CD14-positive monocyte (primary cell): Measurements from ENCODE around the gene MINK1. TPM values are rescaled to one million over a fixed set of nuclear protein-coding genes. Genes with fewer than 3 reads are reported as not detected.

Experiments used
- DNase-seq, 3 donors: peaks; one replicate each; pipeline ENCODE4 v3.0.0-alpha.2; 2011 to 2022
- H2AFZ ChIP-seq: 2 replicates; pipeline ENCODE4 v1.6.0; 2012; ENCODE audit warnings: mild to moderate bottlenecking, low read depth, low read length, inconsistent platforms; ENCODE audit not compliant: insufficient read depth, poor library complexity, severe bottlenecking
- H3K27ac ChIP-seq, 2 donors: 1 replicate in 1 of 2; 2 replicates in 1 of 2; pipeline ENCODE4 v1.5.1; 2012 to 2013; ENCODE audit warnings: low read length in 2 of 2, control low read depth in 1 of 2, inconsistent platforms in 1 of 2, low read depth in 1 of 2, mild to moderate bottlenecking in 1 of 2
- H3K27me3 ChIP-seq, 2 donors: one replicate each; pipeline versions ENCODE4 v1.6.0 to v1.6.1; 2011 to 2013; ENCODE audit warnings: low read length in 2 of 2; ENCODE audit not compliant: control insufficient read depth in 2 of 2, insufficient read depth in 2 of 2
- H3K36me3 ChIP-seq, 2 donors: replicated peaks in 1 of 2; 1 replicate in 1 of 2; 2 replicates in 1 of 2; pipeline versions ENCODE4 v1.5.1 to v1.6.1; 2012 to 2013; ENCODE audit warnings: low read length in 2 of 2, control low read depth in 1 of 2, inconsistent platforms in 1 of 2, mild to moderate bottlenecking in 1 of 2; ENCODE audit not compliant: insufficient read depth in 2 of 2, control insufficient read depth in 1 of 2
- H3K4me1 ChIP-seq, 2 donors: 1 replicate in 1 of 2; 2 replicates in 1 of 2; pipeline versions ENCODE4 v1.5.1 to v1.6.1; 2012 to 2013; ENCODE audit warnings: low read length in 2 of 2, control low read depth in 1 of 2, inconsistent platforms in 1 of 2, mild to moderate bottlenecking in 1 of 2, moderate library complexity in 1 of 2; ENCODE audit not compliant: insufficient read depth in 2 of 2, control insufficient read depth in 1 of 2
- H3K4me2 ChIP-seq: replicated peaks from 2 replicates; pipeline ENCODE3; 2012; ENCODE audit warnings: low read length, moderate library complexity, mild to moderate bottlenecking; ENCODE audit not compliant: poor library complexity, severe bottlenecking; ENCODE audit errors: extremely low read depth
- H3K4me3 ChIP-seq, 3 experiments: fragments of 200-600 bp in 1 of 3; sonication (generic) in 1 of 3; replicated peaks in 1 of 3; 1 replicate in 2 of 3; 2 replicates in 1 of 3; pipeline ENCODE4 v1.5.1; 2011 to 2013; ENCODE audit warnings: low read length in 3 of 3, mild to moderate bottlenecking in 3 of 3, control low read depth in 2 of 3, low read depth in 2 of 3, inconsistent platforms in 1 of 3, moderate library complexity in 1 of 3
- H3K79me2 ChIP-seq: 2 replicates; pipeline ENCODE4 v1.6.0; 2012; ENCODE audit warnings: mild to moderate bottlenecking, control low read depth, inconsistent platforms, low read length, moderate library complexity; ENCODE audit not compliant: insufficient read depth
- H3K9ac ChIP-seq: 2 replicates; pipeline ENCODE4 v1.6.0; 2017; ENCODE audit warnings: low read length, mild to moderate bottlenecking; ENCODE audit not compliant: insufficient read depth, poor library complexity, severe bottlenecking
- H3K9me3 ChIP-seq, 2 donors: replicated peaks in 1 of 2; 1 replicate in 1 of 2; 2 replicates in 1 of 2; pipeline versions ENCODE4 v1.5.1 to v1.6.1; 2012 to 2013; ENCODE audit warnings: low read length in 2 of 2, control low read depth in 1 of 2; ENCODE audit not compliant: control insufficient read depth in 1 of 2, insufficient read depth in 1 of 2
- H4K20me1 ChIP-seq: 2 replicates; pipeline ENCODE4 v1.6.0; 2012; ENCODE audit warnings: mild to moderate bottlenecking, low read length, control low read depth, moderate library complexity; ENCODE audit not compliant: insufficient read depth
- H3K27ac Mint-ChIP-seq, 7 donors: one replicate each; pipeline ENCODE4 v1.8.0; 2020; ENCODE audit warnings: mild to moderate bottlenecking in 7 of 7, mixed read lengths in 7 of 7, moderate library complexity in 6 of 7, inconsistent platforms in 2 of 7
- H3K27me3 Mint-ChIP-seq, 3 donors: one replicate each; pipeline ENCODE4 v1.8.0; 2021 to 2022; ENCODE audit warnings: low read depth in 3 of 3, mild to moderate bottlenecking in 3 of 3, mixed read lengths in 3 of 3, moderate library complexity in 3 of 3, inconsistent platforms in 1 of 3
- H3K36me3 Mint-ChIP-seq, 2 donors: one replicate each; pipeline ENCODE4 v1.8.0; 2020; ENCODE audit warnings: mixed read lengths in 2 of 2, inconsistent platforms in 1 of 2, mild to moderate bottlenecking in 1 of 2
- H3K4me1 Mint-ChIP-seq: one replicate; pipeline ENCODE4 v1.8.0; 2020; ENCODE audit warnings: mild to moderate bottlenecking, mixed read lengths
- H3K4me3 Mint-ChIP-seq, 2 donors: one replicate each; pipeline ENCODE4 v1.8.0; 2020; ENCODE audit warnings: mild to moderate bottlenecking in 2 of 2, mixed read lengths in 2 of 2, moderate library complexity in 1 of 2
- H3K9me3 Mint-ChIP-seq, 7 donors: one replicate each; pipeline ENCODE4 v1.8.0; 2020 to 2022; ENCODE audit warnings: mixed read lengths in 7 of 7, mild to moderate bottlenecking in 6 of 7, moderate library complexity in 6 of 7, inconsistent platforms in 2 of 7
- WGBS: methylation state at CpG from one replicate; pipeline ENCODE4 v1.1.5; 2013; ENCODE audit warnings: missing lambda C conversion rate; ENCODE audit not compliant: insufficient coverage; 5-methylcytosine and 5-hydroxymethylcytosine counted together
- intact Hi-C, 2 donors: fragments of 100-400 bp; cut with micrococcal nuclease; formaldehyde crosslinking; loops; one replicate each; pipeline versions ENCODE4 v1.15.0 to v1.15.1; 2023
- polyA plus RNA-seq, 3 donors: library from polyadenylated mRNA; depleted of rRNA in 1 of 3; unstranded in 2 of 3; stranded (reverse) in 1 of 3; fragments of 300-500 nt in 2 of 3; fragments of >200 nt in 1 of 3; fragmentation: Illumina TruSeq in 2 of 3; gene quantifications; 1 replicate in 2 of 3; 2 replicates in 1 of 3; pipeline ENCODE4 v1.2.3, GENCODE V29; 2012 to 2021
- TF ChIP-seq, protein P1 (sequence below): fragments of 200-600 bp; IDR thresholded peaks from one replicate; pipeline ENCODE4 v1.8.0; 2022; ENCODE audit warnings: antibody characterized with exemption, mild to moderate bottlenecking

MINK1 gene
- polyA plus RNA-seq, 3 donors = 3.2 to 159 (median 7.2) TPM

- H3K4me2 ChIP-seq = no peak overlapping the region
- H3K9me3 ChIP-seq = no peaks in the 10 kb centered on the region
- 50% methylated on average over 2 of the region's 2 CpGs for WGBS
- H4K20me1 ChIP-seq = peaks cover 20% of the 10 kb centered on the region
- H3K27ac ChIP-seq = no peak overlapping the region
- no peak overlapping the region for H3K4me3 Mint-ChIP-seq
- H3K36me3 Mint-ChIP-seq = peaks cover 50 to 58% of the 10 kb centered on the region in 2 donors
- TF ChIP-seq, protein P1, sequence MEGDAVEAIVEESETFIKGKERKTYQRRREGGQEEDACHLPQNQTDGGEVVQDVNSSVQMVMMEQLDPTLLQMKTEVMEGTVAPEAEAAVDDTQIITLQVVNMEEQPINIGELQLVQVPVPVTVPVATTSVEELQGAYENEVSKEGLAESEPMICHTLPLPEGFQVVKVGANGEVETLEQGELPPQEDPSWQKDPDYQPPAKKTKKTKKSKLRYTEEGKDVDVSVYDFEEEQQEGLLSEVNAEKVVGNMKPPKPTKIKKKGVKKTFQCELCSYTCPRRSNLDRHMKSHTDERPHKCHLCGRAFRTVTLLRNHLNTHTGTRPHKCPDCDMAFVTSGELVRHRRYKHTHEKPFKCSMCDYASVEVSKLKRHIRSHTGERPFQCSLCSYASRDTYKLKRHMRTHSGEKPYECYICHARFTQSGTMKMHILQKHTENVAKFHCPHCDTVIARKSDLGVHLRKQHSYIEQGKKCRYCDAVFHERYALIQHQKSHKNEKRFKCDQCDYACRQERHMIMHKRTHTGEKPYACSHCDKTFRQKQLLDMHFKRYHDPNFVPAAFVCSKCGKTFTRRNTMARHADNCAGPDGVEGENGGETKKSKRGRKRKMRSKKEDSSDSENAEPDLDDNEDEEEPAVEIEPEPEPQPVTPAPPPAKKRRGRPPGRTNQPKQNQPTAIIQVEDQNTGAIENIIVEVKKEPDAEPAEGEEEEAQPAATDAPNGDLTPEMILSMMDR = no peak
- H3K27me3 ChIP-seq = no peaks in the 10 kb centered on the region
- H3K4me1 ChIP-seq = peaks cover 27 to 35% of the 10 kb centered on the region in 2 donors
- peaks cover 2 to 6% (median 6%) of the 10 kb centered on the region in 3 donors for H3K27me3 Mint-ChIP-seq
- no peak overlapping the region for H2AFZ ChIP-seq
- H3K27ac Mint-ChIP-seq = peak overlapping the region in 1 of 7 donors; percentile 73
- H3K4me3 ChIP-seq = no peak overlapping the region
- H3K9me3 Mint-ChIP-seq = no peaks in the 10 kb centered on the region
- H3K9ac ChIP-seq = no peak overlapping the region
- peaks cover 50% of the 10 kb centered on the region for H3K4me1 Mint-ChIP-seq
- H3K79me2 ChIP-seq = peaks cover 44% of the 10 kb centered on the region
- intact Hi-C loops = no loop called here
- H3K36me3 ChIP-seq = peaks cover 9 to 21% of the 10 kb centered on the region in 2 donors
- DNase-seq = no peak
Measured at GRCh38 chr17:4853208-4853671, 20.1 kb downstream of the MINK1 start.

DNA sequence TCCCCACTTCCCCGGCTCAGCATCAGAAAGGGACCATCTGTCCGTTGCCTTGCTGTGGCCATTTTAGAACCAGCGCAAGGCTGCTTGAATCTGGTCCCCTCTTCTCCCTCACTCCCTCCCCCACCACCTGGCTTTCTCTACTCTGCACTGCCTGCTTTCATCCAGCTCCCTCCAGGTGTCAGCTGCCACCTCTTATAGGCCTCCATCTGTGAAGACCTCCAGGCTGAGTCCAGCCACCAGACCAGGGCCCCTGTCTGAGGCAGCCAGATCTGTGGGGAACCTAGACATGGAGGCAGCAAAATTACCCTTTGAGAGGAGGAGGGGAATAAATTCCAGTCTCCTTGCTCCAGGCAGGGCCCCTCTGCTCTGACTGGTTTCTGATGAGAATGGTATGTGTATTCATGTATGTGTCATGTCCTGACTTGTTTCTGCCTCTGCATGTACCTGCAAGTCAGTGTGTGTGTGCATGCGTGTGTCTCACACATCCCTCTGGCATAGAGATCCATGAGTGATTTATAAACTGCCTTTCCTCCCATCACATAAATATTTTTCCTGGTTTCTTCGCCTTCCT lies 21.1 kb downstream of the MINK1 start:
- Mint-ChIP-seq H3K27ac (peak overlapping the region in 2 of 7 donors; percentile 37 to 61), H3K36me3 (peaks cover 43 to 53% of the 10 kb centered on the region in 2 donors), H3K27me3 (peaks cover 2 to 6% (median 6%) of the 10 kb centered on the region in 3 donors), H3K4me1 (peaks cover 50% of the 10 kb centered on the region), H3K9me3 (no peaks in the 10 kb centered on the region), H3K4me3 (no peak overlapping the region)
- H3K9me3 ChIP-seq = no peaks in the 10 kb centered on the region
- no peak overlapping the region for H3K9ac ChIP-seq
- 100% methylated on average over 4 of the region's 5 CpGs for WGBS
- H3K27ac ChIP-seq = no peak overlapping the region
- TF ChIP-seq, protein P1 = no peak
- no peak overlapping the region for H3K4me2 ChIP-seq
- H4K20me1 ChIP-seq = peaks cover 27% of the 10 kb centered on the region
- no peaks in the 10 kb centered on the region for H3K27me3 ChIP-seq
- peaks cover 39% of the 10 kb centered on the region for H3K79me2 ChIP-seq
- H3K4me3 ChIP-seq = no peak overlapping the region
- peaks cover 12 to 25% of the 10 kb centered on the region in 2 donors for H3K36me3 ChIP-seq
- intact Hi-C loops = no loop called here
- DNase-seq = no peak
- H2AFZ ChIP-seq = no peak overlapping the region
- peaks cover 33 to 44% of the 10 kb centered on the region in 2 donors for H3K4me1 ChIP-seq
